Hepatocyte (in vitro differentiated cells): ENCODE data around the gene ELOA2.
"Not testable (repeated sequence)": the region's sequence is repeated elsewhere in the genome, so short reads cannot be mapped to it uniquely, and the experiment has no call there.

Experiments used
- CTCF ChIP-seq: fragments of 200-600 bp; sonication (generic); IDR thresholded peaks from 2 replicates; pipeline ENCODE4 v1.5.1; 2016; ENCODE audit warnings: antibody characterized with exemption, mild to moderate bottlenecking; ENCODE audit not compliant: poor library complexity
- EZH2phosphoT487 ChIP-seq: fragments of 200-600 bp; sonication (generic); IDR thresholded peaks from one replicate; pipeline ENCODE4 v1.6.1; 2018; ENCODE audit warnings: antibody characterized with exemption, mild to moderate bottlenecking, low read depth, moderate library complexity; ENCODE audit not compliant: unreplicated experiment, severe bottlenecking

- not testable (repeated sequence) for TF ChIP-seq CTCF, EZH2phosphoT487
These were observed 5.6 kb downstream of the ELOA2 start for GRCh38 chr18:47029684-47030353.
